NCI-H774 (cell line): ENCODE measurements around the gene CYP46A1.
"Not testable (repeated sequence)": the region's sequence is repeated elsewhere in the genome, so short reads cannot be mapped to it uniquely, and the experiment has no call there.

Source experiments
- DNase-seq: peaks from one replicate; lab custom pipeline; 2025; lab: John Stamatoyannopoulos, UW

Gene CYP46A1

GRCh38 chr14:99757331-99758070, 73.4 kb downstream of the CYP46A1 start:
- no peak for DNase-seq

GRCh38 chr14:99758121-99758821, 74.2 kb downstream of the CYP46A1 start:
- DNase-seq = no peak

GRCh38 chr14:99758872-99759545, 74.9 kb downstream of the CYP46A1 start:
- DNase-seq = no peak

- no peak for DNase-seq
Measured at GRCh38 chr14:99759546-99759925, 75.4 kb downstream of the CYP46A1 start.

- no peak for DNase-seq
Measured at GRCh38 chr14:99760817-99761216, 76.7 kb downstream of the CYP46A1 start.

GRCh38 chr14:99762911-99763310, 78.8 kb downstream of the CYP46A1 start:
- DNase-seq = not testable (repeated sequence)

GRCh38 chr14:99763527-99764221, 79.6 kb downstream of the CYP46A1 start:
- DNase-seq = no peak

GRCh38 chr14:99764222-99764706, 80.2 kb downstream of the CYP46A1 start:
- no peak for DNase-seq

- no peak for DNase-seq
Measured at GRCh38 chr14:99768381-99768780, 84.3 kb downstream of the CYP46A1 start.

- no peak for DNase-seq
Measured at GRCh38 chr14:99769123-99769522, 85.0 kb downstream of the CYP46A1 start.

GRCh38 chr14:99769799-99770198, 85.7 kb downstream of the CYP46A1 start:
- DNase-seq = no peak

GRCh38 chr14:99772371-99773283, 88.5 kb downstream of the CYP46A1 start:
- no peak for DNase-seq

GRCh38 chr14:99773521-99774497, 89.7 kb downstream of the CYP46A1 start:
- no peak for DNase-seq

GRCh38 chr14:99774556-99775307, 90.6 kb downstream of the CYP46A1 start:
- DNase-seq = no peak

- no peak for DNase-seq
Measured at GRCh38 chr14:99775351-99775750, 91.3 kb downstream of the CYP46A1 start.
